Measurements from ENCODE around the gene MAPK8IP3.
A peak's percentile ranks its signal among the peaks of the same experiment; 100 is the strongest.

MAPK8IP3 gene

GRCh38 chr16:1782408-1783264, 76.6 kb downstream of the MAPK8IP3 start, which contains the start of the genes NUBP2 and SPSB3:
TSS of gene NUBP2 (plus strand) at chr16:1782960. CDS start at chr16:1783021, 61 bp downstream.
TSS of gene SPSB3 (minus strand) at chr16:1782571. CDS start at chr16:1781483, 1,088 bp downstream.
- H3K4me1 ChIP-seq (ENCODE audit: control insufficient read depth in 2 of 2, insufficient read depth in 1 of 2, low read depth in 1 of 2, low read length in 2 of 2) = peaks cover 7% of the 10 kb centered on the region in 2 donors
- H3K9me3 ChIP-seq (replicated peaks in 1 of 2; ENCODE audit: control insufficient read depth in 2 of 2, insufficient read depth in 1 of 2, low read depth in 1 of 2, low read length in 2 of 2) = no peaks in the 10 kb centered on the region
- peak within 1 kb of the TSS; percentile 79 for H2AFZ ChIP-seq (ENCODE audit: low read length)
- peak within 1 kb of the TSS; percentile 21 for H3K14ac ChIP-seq (ENCODE audit: low read length)
- H3K36me3 ChIP-seq (replicated peaks in 1 of 2; ENCODE audit: control insufficient read depth in 2 of 2, insufficient read depth in 2 of 2, low read length in 2 of 2) = peaks cover 30 to 68% of the 10 kb centered on the region in 2 donors
- peak within 1 kb of the TSS; percentile 19 for H2BK15ac ChIP-seq (ENCODE audit: low read length)
- H3K4ac ChIP-seq (ENCODE audit: low read length) = peak within 1 kb of the TSS; percentile 17
- H2BK5ac ChIP-seq (ENCODE audit: low read length) = peak within 1 kb of the TSS; percentile 59
- WGBS, 2 donors (ENCODE audit: extremely low coverage in 2 of 2, insufficient read length in 2 of 2, insufficient replicate concordance in 1 of 2) = no CpG with 5 or more reads among the region's 102 CpGs
- H3K4me3 ChIP-seq (ENCODE audit: low read length in 2 of 2) = peak within 1 kb of the TSS; percentile 95 to 97
- H2BK120ac ChIP-seq (ENCODE audit: low read depth, low read length) = no peak within 1 kb of the TSS
- H4K91ac ChIP-seq (ENCODE audit: low read depth, low read length, poor library complexity) = no peak within 1 kb of the TSS
- H3K4me2 ChIP-seq (ENCODE audit: insufficient read depth, low read length, poor library complexity, severe bottlenecking) = peak within 1 kb of the TSS; percentile 95
- H3K27ac ChIP-seq (replicated peaks; ENCODE audit: low read length) = no peak within 1 kb of the TSS
- peaks cover 47% of the 10 kb centered on the region for H3K79me1 ChIP-seq (ENCODE audit: low read depth, low read length)
- DNase-seq (ENCODE audit: low spot score) = peak; percentile 100
- peak within 1 kb of the TSS; percentile 63 for H2AK5ac ChIP-seq (ENCODE audit: low read depth, low read length)
- H3K27me3 ChIP-seq (ENCODE audit: control insufficient read depth in 3 of 3, insufficient read depth in 3 of 3, low read depth in 1 of 3, low read length in 3 of 3) = no peaks in the 10 kb centered on the region
- H3K18ac ChIP-seq (ENCODE audit: low read length) = peak within 1 kb of the TSS; percentile 77
- H2BK12ac ChIP-seq (ENCODE audit: low read length) = no peak within 1 kb of the TSS
- H3K23ac ChIP-seq (ENCODE audit: low read depth, low read length, poor library complexity) = peak within 1 kb of the TSS; percentile 80
- H4K8ac ChIP-seq (ENCODE audit: low read depth, low read length) = no peak within 1 kb of the TSS
- H3K9ac ChIP-seq (ENCODE audit: low read depth, low read length, poor library complexity) = peak within 1 kb of the TSS; percentile 88

- Histone ChIP-seq H2AK5ac (ENCODE audit: low read depth, low read length) (no peak overlapping the region), H3K4me1 (ENCODE audit: control insufficient read depth in 2 of 2, insufficient read depth in 1 of 2, low read depth in 1 of 2, low read length in 2 of 2) (peaks cover 7% of the 10 kb centered on the region in 2 donors), H3K4ac (ENCODE audit: low read length) (no peak overlapping the region), H2BK120ac (ENCODE audit: low read depth, low read length) (no peak overlapping the region), H3K36me3 (replicated peaks in 1 of 2; ENCODE audit: control insufficient read depth in 2 of 2, insufficient read depth in 2 of 2, low read length in 2 of 2) (peaks cover 30 to 66% of the 10 kb centered on the region in 2 donors), H3K23ac (ENCODE audit: low read depth, low read length, poor library complexity) (no peak overlapping the region), H3K9me3 (replicated peaks in 1 of 2; ENCODE audit: control insufficient read depth in 2 of 2, insufficient read depth in 1 of 2, low read depth in 1 of 2, low read length in 2 of 2) (no peaks in the 10 kb centered on the region), H4K91ac (ENCODE audit: low read depth, low read length, poor library complexity) (no peak overlapping the region), H3K18ac (ENCODE audit: low read length) (no peak overlapping the region), H3K79me1 (ENCODE audit: low read depth, low read length) (peaks cover 47% of the 10 kb centered on the region), H4K8ac (ENCODE audit: low read depth, low read length) (no peak overlapping the region), H2BK15ac (ENCODE audit: low read length) (no peak overlapping the region), H2BK12ac (ENCODE audit: low read length) (no peak overlapping the region), H3K4me2 (ENCODE audit: insufficient read depth, low read length, poor library complexity, severe bottlenecking) (no peak overlapping the region), H3K14ac (ENCODE audit: low read length) (no peak overlapping the region), H2BK5ac (ENCODE audit: low read length) (no peak overlapping the region), H3K27me3 (ENCODE audit: control insufficient read depth in 3 of 3, insufficient read depth in 3 of 3, low read depth in 1 of 3, low read length in 3 of 3) (no peaks in the 10 kb centered on the region), H3K27ac (replicated peaks; ENCODE audit: low read length) (no peak overlapping the region), H3K9ac (ENCODE audit: low read depth, low read length, poor library complexity) (no peak overlapping the region), H2AFZ (ENCODE audit: low read length) (no peak overlapping the region), H3K4me3 (ENCODE audit: low read length in 2 of 2) (no peak overlapping the region)
- DNase-seq (ENCODE audit: low spot score) = no peak
- no CpG with 5 or more reads among the region's 26 CpGs for WGBS, 2 donors (ENCODE audit: extremely low coverage in 2 of 2, insufficient read length in 2 of 2, insufficient replicate concordance in 1 of 2)
Measured at GRCh38 chr16:1784977-1785845, 79.2 kb downstream of the MAPK8IP3 start.

- H2BK120ac ChIP-seq (ENCODE audit: low read depth, low read length) = no peak overlapping the region
- H2BK12ac ChIP-seq (ENCODE audit: low read length) = no peak overlapping the region
- no peak overlapping the region for H3K23ac ChIP-seq (ENCODE audit: low read depth, low read length, poor library complexity)
- H3K9ac ChIP-seq (ENCODE audit: low read depth, low read length, poor library complexity) = no peak overlapping the region
- WGBS, 2 donors (ENCODE audit: extremely low coverage in 2 of 2, insufficient read length in 2 of 2, insufficient replicate concordance in 1 of 2) = no CpG with 5 or more reads among the region's 14 CpGs
- no peak overlapping the region for H4K91ac ChIP-seq (ENCODE audit: low read depth, low read length, poor library complexity)
- no peak for DNase-seq (ENCODE audit: low spot score)
- no peak overlapping the region for H4K8ac ChIP-seq (ENCODE audit: low read depth, low read length)
- H3K36me3 ChIP-seq (replicated peaks in 1 of 2; ENCODE audit: control insufficient read depth in 2 of 2, insufficient read depth in 2 of 2, low read length in 2 of 2) = peaks cover 30 to 66% of the 10 kb centered on the region in 2 donors
- no peak overlapping the region for H3K14ac ChIP-seq (ENCODE audit: low read length)
- no peak overlapping the region for H3K4ac ChIP-seq (ENCODE audit: low read length)
- peaks cover 7% of the 10 kb centered on the region in 2 donors for H3K4me1 ChIP-seq (ENCODE audit: control insufficient read depth in 2 of 2, insufficient read depth in 1 of 2, low read depth in 1 of 2, low read length in 2 of 2)
- peaks cover 47% of the 10 kb centered on the region for H3K79me1 ChIP-seq (ENCODE audit: low read depth, low read length)
- H3K27ac ChIP-seq (replicated peaks; ENCODE audit: low read length) = no peak overlapping the region
- H3K9me3 ChIP-seq (replicated peaks in 1 of 2; ENCODE audit: control insufficient read depth in 2 of 2, insufficient read depth in 1 of 2, low read depth in 1 of 2, low read length in 2 of 2) = no peaks in the 10 kb centered on the region
- H2AK5ac ChIP-seq (ENCODE audit: low read depth, low read length) = no peak overlapping the region
- no peak overlapping the region for H3K18ac ChIP-seq (ENCODE audit: low read length)
- H3K4me3 ChIP-seq (ENCODE audit: low read length in 2 of 2) = no peak overlapping the region
- H3K27me3 ChIP-seq (ENCODE audit: control insufficient read depth in 3 of 3, insufficient read depth in 3 of 3, low read depth in 1 of 3, low read length in 3 of 3) = no peaks in the 10 kb centered on the region
- no peak overlapping the region for H2BK15ac ChIP-seq (ENCODE audit: low read length)
- no peak overlapping the region for H3K4me2 ChIP-seq (ENCODE audit: insufficient read depth, low read length, poor library complexity, severe bottlenecking)
- no peak overlapping the region for H2BK5ac ChIP-seq (ENCODE audit: low read length)
- no peak overlapping the region for H2AFZ ChIP-seq (ENCODE audit: low read length)
Measured at GRCh38 chr16:1785846-1786170, 79.8 kb downstream of the MAPK8IP3 start.

Data from neuronal stem cell (in vitro differentiated cells).